Right hindlimb (tissue), 1 donor: ENCODE measurements around the gene FAM193B.

Experiments used
- DNase-seq: peaks from one replicate; pipeline ENCODE4 v3.0.0-alpha.2; 2018

Gene FAM193B

GRCh38 chr5:177554474-177555111, at the start of gene FAM193B:
Gene FAM193B (minus strand): TSS chr5:177554563. CDS start chr5:177554458, 105 bp downstream.
- DNase-seq = peak; percentile 95

GRCh38 chr5:177604116-177604521, 49.8 kb upstream of the FAM193B start:
- no peak for DNase-seq

- DNase-seq = no peak
These were observed 49.3 kb upstream of the FAM193B start for GRCh38 chr5:177603631-177604030.

- DNase-seq = no peak
These were observed 48.1 kb upstream of the FAM193B start for GRCh38 chr5:177602458-177602830.

- DNase-seq = no peak
These were observed 47.5 kb upstream of the FAM193B start for GRCh38 chr5:177601577-177602457.

- no peak for DNase-seq
These were observed 46.8 kb upstream of the FAM193B start for GRCh38 chr5:177601126-177601525.

- no peak for DNase-seq
These were observed 46.2 kb upstream of the FAM193B start for GRCh38 chr5:177600508-177601018.

GRCh38 chr5:177599731-177600507, 45.6 kb upstream of the FAM193B start, which contains the start of gene B4GALT7:
Gene B4GALT7 (plus strand): TSS chr5:177600132. CDS start chr5:177600211, 79 bp downstream.
- DNase-seq = peak; percentile 90

GRCh38 chr5:177598477-177598876, 44.1 kb upstream of the FAM193B start:
- DNase-seq = no peak

GRCh38 chr5:177596775-177597238, 42.4 kb upstream of the FAM193B start:
- no peak for DNase-seq

- DNase-seq = no peak
These were observed 41.8 kb upstream of the FAM193B start for GRCh38 chr5:177595991-177596774.

- DNase-seq = no peak
These were observed 40.7 kb upstream of the FAM193B start for GRCh38 chr5:177595026-177595585.

- DNase-seq = no peak
These were observed 39.7 kb upstream of the FAM193B start for GRCh38 chr5:177594071-177594470.

- no peak for DNase-seq
These were observed 39.1 kb upstream of the FAM193B start for GRCh38 chr5:177593511-177593910.

- no peak for DNase-seq
These were observed 38.5 kb upstream of the FAM193B start for GRCh38 chr5:177592905-177593304.

- DNase-seq = peak; percentile 92
These were observed 37.9 kb upstream of the FAM193B start, which contains the start of gene TMED9 for GRCh38 chr5:177592010-177592834. Gene TMED9 (plus strand): TSS chr5:177592203. CDS start chr5:177592215, 12 bp downstream.

GRCh38 chr5:177591690-177592009, 37.3 kb upstream of the FAM193B start:
- DNase-seq = no peak

- DNase-seq = no peak
These were observed 36.0 kb upstream of the FAM193B start for GRCh38 chr5:177590406-177590805.

GRCh38 chr5:177588413-177588909, 34.1 kb upstream of the FAM193B start:
- DNase-seq = no peak

GRCh38 chr5:177578316-177578715, 24.0 kb upstream of the FAM193B start:
- DNase-seq = no peak

- DNase-seq = no peak
These were observed 21.8 kb upstream of the FAM193B start for GRCh38 chr5:177576169-177576568.
